IPS DF 4.7 (cell line): ENCODE results near the gene HBB.

Experiments
- DNase-seq: peaks from one replicate; pipeline ENCODE4 v3.0.0-alpha.2; 2013; ENCODE audit warnings: low spot score; ENCODE audit errors: extremely low read depth

The HBB gene

GRCh38 chr11:5227681-5228080 is 810 bp upstream of the HBB start:
- DNase-seq, result no peak

GRCh38 chr11:5225480-5225871 is 1.4 kb downstream of the HBB start:
- DNase-seq, result no peak

DNA sequence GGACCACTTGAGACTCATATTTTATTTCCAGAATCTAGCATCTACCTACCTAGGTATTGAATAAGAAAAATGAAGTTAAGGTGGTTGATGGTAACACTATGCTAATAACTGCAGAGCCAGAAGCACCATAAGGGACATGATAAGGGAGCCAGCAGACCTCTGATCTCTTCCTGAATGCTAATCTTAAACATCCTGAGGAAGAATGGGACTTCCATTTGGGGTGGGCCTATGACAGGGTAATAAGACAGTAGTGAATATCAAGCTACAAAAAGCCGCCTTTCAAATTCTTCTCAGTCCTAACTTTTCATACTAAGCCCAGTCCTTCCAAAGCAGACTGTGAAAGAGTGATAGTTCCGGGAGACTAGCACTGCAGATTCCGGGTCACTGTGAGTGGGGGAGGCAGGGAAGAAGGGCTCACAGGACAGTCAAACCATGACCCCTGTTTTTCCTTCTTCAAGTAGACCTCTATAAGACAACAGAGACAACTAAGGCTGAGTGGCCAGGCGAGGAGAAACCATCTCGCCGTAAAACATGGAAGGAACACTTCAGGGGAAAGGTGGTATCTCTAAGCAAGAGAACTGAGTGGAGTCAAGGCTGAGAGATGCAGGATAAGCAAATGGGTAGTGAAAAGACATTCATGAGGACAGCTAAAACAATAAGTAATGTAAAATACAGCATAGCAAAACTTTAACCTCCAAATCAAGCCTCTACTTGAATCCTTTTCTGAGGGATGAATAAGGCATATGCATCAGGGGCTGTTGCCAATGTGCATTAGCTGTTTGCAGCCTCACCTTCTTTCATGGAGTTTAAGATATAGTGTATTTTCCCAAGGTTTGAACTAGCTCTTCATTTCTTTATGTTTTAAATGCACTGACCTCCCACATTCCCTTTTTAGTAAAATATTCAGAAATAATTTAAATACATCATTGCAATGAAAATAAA is 2.1 kb downstream of the HBB start:
- DNase-seq, result no peak

DNA sequence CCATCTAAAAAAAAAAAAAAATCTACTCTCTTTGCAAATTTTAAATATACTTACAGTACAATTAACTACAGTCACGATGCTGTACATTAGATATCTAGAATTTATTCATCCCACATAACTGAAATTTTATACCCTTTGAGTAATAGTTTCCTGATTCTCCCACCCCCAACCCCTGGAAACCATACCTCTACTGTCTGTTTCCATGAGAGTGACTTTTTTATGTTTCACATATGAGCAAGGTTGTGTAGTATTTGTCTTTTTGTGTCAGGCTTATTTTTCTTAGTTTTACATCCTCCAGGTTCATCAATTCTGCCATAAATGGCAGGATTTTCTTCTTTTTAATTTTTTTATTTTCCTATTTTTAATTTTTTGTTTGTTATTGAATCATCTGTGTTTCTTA is 3.2 kb downstream of the HBB start:
- DNase-seq, result no peak

DNA sequence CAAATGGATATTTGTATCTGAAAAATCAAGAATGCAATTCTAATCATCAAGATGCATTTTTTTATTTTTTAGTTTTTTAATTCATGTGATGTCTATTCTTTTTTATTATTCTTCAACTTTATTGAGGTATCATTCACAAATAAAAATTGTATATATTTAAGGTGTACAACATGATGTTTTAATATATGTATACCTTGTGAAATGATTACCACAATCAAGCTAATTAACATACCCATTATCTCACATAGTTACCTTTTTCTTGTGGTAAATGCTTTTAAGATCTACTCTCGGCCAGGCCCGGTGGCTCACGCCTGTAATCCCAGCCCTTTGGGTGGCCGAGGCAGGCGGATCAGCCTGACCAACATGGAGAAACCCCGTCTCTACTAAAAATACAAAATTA is 3.7 kb downstream of the HBB start:
- DNase-seq, result no peak

GRCh38 chr11:5210376-5210885 is 16.4 kb downstream of the HBB start:
- no peak for DNase-seq

GRCh38 chr11:5204787-5205186 is 22.1 kb downstream of the HBB start:
- DNase-seq, result peak; percentile 44

DNA sequence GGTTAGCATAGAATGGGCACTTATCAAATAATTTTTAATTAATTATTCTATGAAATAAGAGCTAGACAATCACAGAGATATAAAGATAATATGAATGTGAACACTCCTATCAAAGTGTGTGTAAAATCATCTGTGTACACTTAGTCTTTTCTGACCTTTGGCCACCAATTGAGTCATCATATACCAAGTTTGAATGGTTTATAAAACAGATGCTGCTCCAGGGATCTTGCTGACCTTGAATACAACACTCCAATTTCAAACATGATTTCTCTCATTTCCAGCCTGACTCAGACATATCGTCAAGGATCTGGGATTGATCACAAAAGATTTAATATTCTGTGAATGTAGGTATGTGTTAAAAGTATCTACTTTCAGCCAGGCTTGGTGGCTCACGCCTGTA is 23.5 kb downstream of the HBB start:
- DNase-seq, result no peak

DNA sequence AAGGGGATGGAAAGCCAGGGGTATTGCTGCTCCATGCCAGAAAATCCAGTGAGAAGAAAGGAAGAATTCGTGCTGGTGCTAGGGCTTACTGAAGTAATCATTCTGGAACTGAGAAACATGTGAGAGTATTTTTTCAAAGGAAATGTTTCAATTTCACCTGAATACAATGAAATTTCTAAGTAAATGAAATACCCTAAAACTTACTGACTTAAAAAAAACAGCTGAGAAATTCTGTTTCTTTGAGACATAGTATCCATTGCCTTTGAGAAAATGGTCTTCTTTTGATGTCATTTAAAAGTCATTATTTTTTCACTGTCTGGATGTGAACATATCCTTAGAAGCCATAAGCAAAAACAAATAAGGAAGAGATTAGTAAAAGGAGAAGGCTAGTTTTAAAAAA is 26.3 kb downstream of the HBB start, which contains the start of gene OR51V1:
OR51V1 (minus strand) TSS at position 101 of the 400 bp plus-strand sequence; CDS start at position 101, 0 bp downstream.
- DNase-seq, result no peak

DNA sequence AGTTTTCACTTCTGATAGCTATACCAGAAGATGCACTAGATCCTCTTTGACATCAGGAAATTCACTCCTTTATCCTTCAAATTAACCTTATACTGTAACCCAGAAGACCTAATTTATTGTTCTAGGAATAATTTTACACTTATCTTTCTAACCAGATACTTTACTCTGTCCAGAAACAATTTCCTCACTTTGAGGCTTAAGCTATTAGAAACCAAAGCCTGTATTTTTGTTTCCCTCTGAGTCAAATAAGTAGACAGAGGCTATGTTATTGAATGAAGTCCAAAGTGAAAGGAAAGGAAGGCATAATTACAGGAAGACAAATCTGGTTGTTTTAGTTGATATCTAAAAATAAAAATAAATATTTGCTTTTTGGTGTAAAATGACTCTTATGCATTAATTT is 28.6 kb downstream of the HBB start:
- no peak for DNase-seq

GRCh38 chr11:5197536-5197935 is 29.3 kb downstream of the HBB start:
- DNase-seq, result no peak

GRCh38 chr11:5196731-5197130 is 30.1 kb downstream of the HBB start:
- DNase-seq, result no peak

- DNase-seq, result no peak
Observed at GRCh38 chr11:5196067-5196466, 30.8 kb downstream of the HBB start.

GRCh38 chr11:5192738-5193137 is 34.1 kb downstream of the HBB start:
- DNase-seq, result no peak

DNA sequence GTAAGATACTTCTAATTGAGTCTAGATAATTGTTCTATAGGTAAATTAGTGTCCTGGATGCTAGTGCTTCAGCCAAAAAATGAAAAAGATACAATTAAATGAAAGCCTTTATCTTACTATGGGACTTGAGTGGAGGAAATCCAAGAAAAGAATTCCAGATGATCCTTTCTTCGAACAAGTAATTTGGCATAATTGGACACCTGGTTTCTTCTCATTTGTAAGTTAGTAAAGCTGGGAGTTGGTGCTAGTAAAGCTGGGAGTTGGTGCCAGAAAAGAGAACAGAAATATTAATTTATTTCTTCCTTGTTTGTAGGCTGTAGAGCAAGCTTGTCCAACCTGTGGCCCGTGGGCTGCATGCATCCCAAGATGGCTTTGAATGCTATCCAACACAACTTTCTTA is 38.7 kb downstream of the HBB start:
- no peak for DNase-seq

- DNase-seq, result no peak
Observed at GRCh38 chr11:5178046-5178837, 48.6 kb downstream of the HBB start.
